Vagina (tissue), 2 donors: Measurements from ENCODE around the gene BAHCC1.

Experiments
- CTCF ChIP-seq, 3 experiments: fragments of 450-650 bp in 2 of 3; fragments of 200-600 bp in 1 of 3; sonication (generic) in 1 of 3; IDR thresholded peaks; one replicate each; pipeline ENCODE4 v1.5.1; 2017 to 2019; ENCODE audit warnings: antibody characterized with exemption in 3 of 3, mild to moderate bottlenecking in 2 of 3, moderate library complexity in 2 of 3
- POLR2AphosphoS5 ChIP-seq, 2 donors: sonication (generic); formaldehyde crosslinking; IDR thresholded peaks; one replicate each; pipeline ENCODE4 v1.9.0; 2017; ENCODE audit warnings: antibody characterized with exemption in 2 of 2, mild to moderate bottlenecking in 2 of 2, low read depth in 1 of 2; ENCODE audit not compliant: insufficient read depth in 1 of 2

- TF ChIP-seq CTCF (IDR thresholded peaks at IDR 0.05) (no peak), POLR2AphosphoS5 (IDR thresholded peaks at IDR 0.05; ENCODE audit: insufficient read depth in 1 of 2, low read depth in 1 of 2) (no peak)
These were observed 9.7 kb upstream of the BAHCC1 start for GRCh38 chr17:81385320-81386111.
